ENCODE data around the gene TSHZ3.

The TSHZ3 gene

GRCh38 chr19:31337008-31337914, 12.0 kb downstream of the TSHZ3 start:
- no peak for DNase-seq

GRCh38 chr19:31335716-31336115, 13.5 kb downstream of the TSHZ3 start:
- no peak for DNase-seq

GRCh38 chr19:31334849-31335624, 14.2 kb downstream of the TSHZ3 start:
- DNase-seq, result no peak

GRCh38 chr19:31334101-31334848, 15.0 kb downstream of the TSHZ3 start:
- no peak for DNase-seq

GRCh38 chr19:31332096-31332495, 17.1 kb downstream of the TSHZ3 start:
- DNase-seq, result no peak

GRCh38 chr19:31331536-31331935, 17.7 kb downstream of the TSHZ3 start:
- no peak for DNase-seq

- DNase-seq, result no peak
Measured at GRCh38 chr19:31330761-31331160, 18.5 kb downstream of the TSHZ3 start.

- DNase-seq, result no peak
Measured at GRCh38 chr19:31330237-31330636, 19.0 kb downstream of the TSHZ3 start.

GRCh38 chr19:31329819-31330218, 19.4 kb downstream of the TSHZ3 start:
- no peak for DNase-seq

GRCh38 chr19:31328238-31328637, 21.0 kb downstream of the TSHZ3 start:
- DNase-seq, result no peak

- DNase-seq, result no peak
Measured at GRCh38 chr19:31326329-31327028, 22.8 kb downstream of the TSHZ3 start.

GRCh38 chr19:31325342-31325741, 23.9 kb downstream of the TSHZ3 start:
- DNase-seq, result no peak

- DNase-seq, result no peak
Measured at GRCh38 chr19:31319465-31319864, 29.8 kb downstream of the TSHZ3 start.

GRCh38 chr19:31318790-31319425, 30.3 kb downstream of the TSHZ3 start:
- DNase-seq, result no peak

GRCh38 chr19:31317570-31317969, 31.7 kb downstream of the TSHZ3 start:
- DNase-seq, result no peak

GRCh38 chr19:31317093-31317492, 32.1 kb downstream of the TSHZ3 start:
- no peak for DNase-seq

- DNase-seq, result no peak
Measured at GRCh38 chr19:31316201-31316951, 32.9 kb downstream of the TSHZ3 start.

- DNase-seq, result no peak
Measured at GRCh38 chr19:31315652-31316051, 33.6 kb downstream of the TSHZ3 start.

GRCh38 chr19:31314849-31315629, 34.2 kb downstream of the TSHZ3 start:
- no peak for DNase-seq

- DNase-seq, result no peak
Measured at GRCh38 chr19:31314156-31314555, 35.1 kb downstream of the TSHZ3 start.
